Endothelial cell (in vitro differentiated cells): Measurements from ENCODE around the gene ITK. TPM values are rescaled to one million over a fixed set of nuclear protein-coding genes. Genes with fewer than 3 reads are reported as not detected.

Experiments
- DNase-seq: peaks from one replicate; pipeline ENCODE4 v3.0.0; 2021; ENCODE audit warnings: low spot score
- H3K27ac Mint-ChIP-seq: one replicate; pipeline ENCODE4 v1.8.0; 2021; ENCODE audit warnings: mixed read lengths, inconsistent platforms; ENCODE audit not compliant: unreplicated experiment
- H3K27me3 Mint-ChIP-seq: one replicate; pipeline ENCODE4 v1.8.0; 2021; ENCODE audit warnings: mild to moderate bottlenecking, moderate library complexity, mixed read lengths, inconsistent platforms; ENCODE audit not compliant: unreplicated experiment
- H3K36me3 Mint-ChIP-seq: one replicate; pipeline ENCODE4 v1.8.0; 2021; ENCODE audit warnings: mild to moderate bottlenecking, low read depth, mixed read lengths, inconsistent platforms; ENCODE audit not compliant: unreplicated experiment
- H3K4me1 Mint-ChIP-seq: one replicate; pipeline ENCODE4 v1.8.0; 2021; ENCODE audit warnings: mild to moderate bottlenecking, mixed read lengths, inconsistent platforms; ENCODE audit not compliant: unreplicated experiment
- H3K4me3 Mint-ChIP-seq: one replicate; pipeline ENCODE4 v1.8.0; 2021; ENCODE audit warnings: mild to moderate bottlenecking, mixed read lengths, inconsistent platforms; ENCODE audit not compliant: unreplicated experiment
- H3K9me3 Mint-ChIP-seq: one replicate; pipeline ENCODE4 v1.8.0; 2021; ENCODE audit warnings: mixed read lengths, inconsistent platforms; ENCODE audit not compliant: unreplicated experiment
- CTCF ChIP-seq: fragments of 200-600 bp; sonication (generic); IDR thresholded peaks from one replicate; pipeline ENCODE4 v1.5.0; 2021; ENCODE audit warnings: antibody characterized with exemption; ENCODE audit not compliant: unreplicated experiment
- total RNA-seq: library from RNA; stranded (reverse); fragmentation: NEBNext Ultra II Directional; extraction: Animal tissue kit (Norgen Biotek cat#: 25700); gene quantifications from one replicate; pipeline ENCODE4 v1.2.1, GENCODE V29; 2021; ENCODE audit not compliant: unreplicated experiment

The ITK gene
- total RNA-seq, 1 donor from 2014 or later, result not detected

- no peak for DNase-seq
- no peaks in the 10 kb centered on the region for H3K36me3 Mint-ChIP-seq
- no peaks in the 10 kb centered on the region for H3K4me1 Mint-ChIP-seq
- no peak overlapping the region for H3K4me3 Mint-ChIP-seq
- TF ChIP-seq CTCF, result no peak
- no peaks in the 10 kb centered on the region for H3K27me3 Mint-ChIP-seq
- H3K27ac Mint-ChIP-seq, result no peak overlapping the region
- no peaks in the 10 kb centered on the region for H3K9me3 Mint-ChIP-seq
Observed at GRCh38 chr5:157284458-157285212, 104.0 kb downstream of the ITK start.

GRCh38 chr5:157285310-157286035, 104.8 kb downstream of the ITK start:
- Mint-ChIP-seq H3K27ac (no peak overlapping the region), H3K9me3 (no peaks in the 10 kb centered on the region), H3K4me1 (no peaks in the 10 kb centered on the region), H3K36me3 (no peaks in the 10 kb centered on the region), H3K27me3 (no peaks in the 10 kb centered on the region), H3K4me3 (no peak overlapping the region)
- DNase-seq, result no peak
- no peak for TF ChIP-seq CTCF

GRCh38 chr5:157286761-157287211, 106.1 kb downstream of the ITK start:
- H3K9me3 Mint-ChIP-seq, result no peaks in the 10 kb centered on the region
- no peak overlapping the region for H3K27ac Mint-ChIP-seq
- no peak for TF ChIP-seq CTCF

GRCh38 chr5:157288405-157289163, 107.9 kb downstream of the ITK start:
- Mint-ChIP-seq H3K36me3 (no peaks in the 10 kb centered on the region), H3K9me3 (no peaks in the 10 kb centered on the region), H3K27ac (no peak overlapping the region), H3K4me1 (no peaks in the 10 kb centered on the region), H3K4me3 (no peak overlapping the region), H3K27me3 (no peaks in the 10 kb centered on the region)
- no peak for DNase-seq
- TF ChIP-seq CTCF, result no peak

More at GRCh38 chr5:157286761-157287211, 106.1 kb downstream of the ITK start:
- DNase-seq, result no peak
- Mint-ChIP-seq H3K36me3 (no peaks in the 10 kb centered on the region), H3K4me1 (no peaks in the 10 kb centered on the region), H3K4me3 (no peak overlapping the region), H3K27me3 (no peaks in the 10 kb centered on the region)
